NAMALWA (cell line): ENCODE results near the gene TUT7.

Source experiments
- DNase-seq: peaks from one replicate; pipeline ENCODE4 v3.0.0-alpha.2; 2015; ENCODE audit warnings: low spot score

TUT7 gene

DNA sequence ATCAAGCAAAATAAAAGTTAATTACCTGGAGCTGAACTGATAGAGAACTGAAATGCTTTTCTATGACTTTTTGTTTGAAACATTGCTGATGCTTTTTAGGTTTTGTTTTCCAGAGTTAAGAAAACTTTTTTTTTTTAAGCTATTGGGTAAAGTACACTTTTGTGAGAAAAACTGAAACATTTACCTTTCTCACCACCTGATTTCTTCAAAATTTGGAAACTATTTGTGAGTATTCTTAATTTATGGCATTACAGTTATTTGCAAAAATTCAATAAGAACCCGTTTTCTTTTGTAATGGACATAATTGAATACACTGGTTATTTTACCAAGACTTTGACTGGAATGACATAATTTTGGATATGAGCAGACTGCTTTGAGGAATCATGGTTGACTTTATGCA is 101.3 kb downstream of the TUT7 start:
- DNase-seq: no peak

- no peak for DNase-seq
Observed at GRCh38 chr9:86250123-86250522, 104.1 kb downstream of the TUT7 start.

DNA sequence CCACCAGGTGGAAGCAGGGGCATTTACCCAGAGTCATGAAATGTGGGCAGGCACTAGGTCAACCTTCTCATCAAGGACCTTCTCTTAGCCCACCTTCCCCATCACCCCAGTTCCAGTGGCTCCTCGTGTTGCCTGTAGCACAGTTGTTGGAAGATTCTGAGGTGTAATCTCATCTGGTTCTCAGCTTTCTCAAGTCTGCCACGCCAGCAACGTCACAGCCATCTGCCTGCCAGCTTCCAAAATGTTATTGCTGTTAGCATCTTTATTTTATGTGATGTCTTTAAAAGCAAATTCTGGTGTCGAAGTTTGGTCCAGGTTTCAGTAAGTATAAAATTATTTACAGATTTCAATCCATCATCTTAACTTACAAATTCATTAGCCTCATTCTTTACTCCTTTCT is 105.5 kb downstream of the TUT7 start:
- no peak for DNase-seq

- peak; percentile 13 for DNase-seq
Observed at GRCh38 chr9:86246752-86247161, 107.5 kb downstream of the TUT7 start.

GRCh38 chr9:86242071-86242470 is 112.1 kb downstream of the TUT7 start:
- no peak for DNase-seq

GRCh38 chr9:86241216-86241615 is 113.0 kb downstream of the TUT7 start:
- DNase-seq: no peak

DNA sequence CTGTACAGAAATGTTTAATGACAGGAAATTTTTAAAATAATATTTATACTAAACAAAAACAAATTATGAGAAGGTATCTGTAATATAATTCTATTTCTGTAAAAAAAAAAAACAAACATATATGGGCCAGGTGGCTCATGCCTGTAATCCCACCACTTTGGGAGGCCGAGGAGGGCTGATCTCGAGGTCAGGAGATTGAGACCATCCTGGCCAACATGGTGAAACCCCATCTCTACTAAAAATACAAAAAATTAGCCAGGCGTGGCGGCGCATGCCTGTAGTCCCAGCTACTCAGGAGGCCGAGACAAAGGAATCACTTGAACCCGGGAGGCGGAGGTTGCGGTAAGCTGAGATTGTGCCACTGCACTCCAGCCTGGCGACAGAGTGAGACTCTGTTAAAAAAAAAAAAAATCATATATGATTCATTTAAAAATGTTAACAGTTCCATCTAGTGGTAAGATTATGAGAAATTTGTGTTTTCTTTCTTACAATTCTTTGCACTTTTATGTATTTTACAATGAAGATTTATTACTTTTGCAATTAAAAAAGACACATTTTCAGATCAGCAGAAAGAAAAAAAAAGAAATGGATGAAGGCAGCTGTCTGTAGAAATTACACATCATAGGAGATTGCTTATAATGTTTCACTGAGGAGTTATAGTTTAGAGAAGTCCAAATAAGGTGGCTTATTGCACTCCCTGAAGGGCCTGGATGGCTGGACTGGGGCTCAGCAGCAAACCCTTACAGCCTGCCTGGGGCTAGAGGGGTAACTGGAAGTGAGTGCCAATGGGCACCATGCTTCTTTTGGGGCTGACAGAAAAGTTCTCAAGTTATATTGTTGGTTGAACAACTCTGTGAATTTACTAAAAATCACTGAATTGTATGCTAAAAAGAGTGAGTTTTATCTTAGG is 115.1 kb downstream of the TUT7 start:
- peak; percentile 14 for DNase-seq
